A549 (cell line): Measurements from ENCODE around the gene OPRL1.

ENCODE experiments used
- BHLHE40 ChIP-seq: IDR thresholded peaks from 2 replicates; pipeline ENCODE4 v1.6.1; 2012; ENCODE audit warnings: low read depth, low read length, inconsistent platforms
- CBX8 ChIP-seq: fragments of 200-600 bp; sonication (generic); IDR thresholded peaks from 2 replicates; pipeline ENCODE4 v1.6.1; 2016
- CHD2 ChIP-seq: fragments of 150-350 bp; IDR thresholded peaks from 2 replicates; pipeline ENCODE4 v1.6.1; 2014; ENCODE audit warnings: low read length; ENCODE audit not compliant: partially characterized antibody
- CTCF ChIP-seq: fragments of >200 bp; sonication (Bioruptor Twin); formaldehyde crosslinking; IDR thresholded peaks from 3 replicates; pipeline ENCODE4 v1.5.1; 2016
- MAX ChIP-seq: IDR thresholded peaks from 2 replicates; pipeline ENCODE4 v1.6.1; 2012
- POLR2A ChIP-seq: IDR thresholded peaks from 2 replicates; pipeline ENCODE4 v1.6.1; 2012; ENCODE audit warnings: mild to moderate bottlenecking, low read length
- SMC3 ChIP-seq: fragments of >200 bp; sonication (Bioruptor Twin); formaldehyde crosslinking; IDR thresholded peaks from 3 replicates; pipeline ENCODE4 v1.6.1; 2018; ENCODE audit warnings: inconsistent platforms

- TF ChIP-seq BHLHE40 (no peak), SMC3 (no peak), CTCF (no peak), POLR2A (no peak), MAX (no peak), CHD2 (no peak), CBX8 (no peak)
These were observed 57.7 kb downstream of the OPRL1 start for GRCh38 chr20:64137598-64138031.
